CD8-positive, alpha-beta memory T cell (primary cell): Measurements from ENCODE around the gene WDPCP. TPM values are rescaled to one million over a fixed set of nuclear protein-coding genes. Genes with fewer than 3 reads are reported as not detected.

Experiments used
- CTCF ChIA-PET: fragments of 350-600 bp; sonication (Branson Sonifier 250); formaldehyde crosslinking; loops from one replicate; lab custom pipeline; 2021; ENCODE audit warnings: antibody characterized with exemption; lab: Charles Lee
- POLR2A ChIA-PET: fragments of 350-600 bp; sonication (Branson Sonifier 250); formaldehyde crosslinking; loops from one replicate; lab custom pipeline; 2021; ENCODE audit warnings: antibody characterized with exemption; lab: Charles Lee
- DNase-seq, 5 donors: peaks; one replicate each; pipeline versions ENCODE4 v3.0.0 to v3.0.0-alpha.2; 2020 to 2022; ENCODE audit warnings: mixed read lengths in 1 of 5
- H3K27ac ChIP-seq: one replicate; pipeline ENCODE4 v1.7.0; 2013; ENCODE audit warnings: low read depth, mild to moderate bottlenecking, low read length, moderate library complexity
- H3K27me3 ChIP-seq: 2 replicates; pipeline ENCODE4 v1.7.0; 2013; ENCODE audit warnings: low read length, mild to moderate bottlenecking; ENCODE audit not compliant: insufficient read depth, poor library complexity, severe bottlenecking
- H3K36me3 ChIP-seq: 2 replicates; pipeline ENCODE4 v1.7.0; 2013; ENCODE audit warnings: mild to moderate bottlenecking, low read length, moderate library complexity; ENCODE audit not compliant: insufficient read depth
- H3K4me1 ChIP-seq: 2 replicates; pipeline ENCODE4 v1.7.0; 2013; ENCODE audit warnings: mild to moderate bottlenecking, low read length, moderate library complexity; ENCODE audit not compliant: insufficient read depth
- H3K4me3 ChIP-seq: 2 replicates; pipeline ENCODE4 v1.7.0; 2013; ENCODE audit warnings: mild to moderate bottlenecking, low read length
- H3K9me3 ChIP-seq: 2 replicates; pipeline ENCODE4 v1.7.0; 2013; ENCODE audit warnings: mild to moderate bottlenecking, low read length
- H3K27ac Mint-ChIP-seq, 8 donors: one replicate each; pipeline ENCODE4 v1.8.0; 2020 to 2021; ENCODE audit warnings: mixed read lengths in 8 of 8, mild to moderate bottlenecking in 6 of 8, inconsistent platforms in 3 of 8, moderate library complexity in 3 of 8
- H3K27me3 Mint-ChIP-seq, 2 donors: one replicate each; pipeline ENCODE4 v1.8.0; 2020 to 2021; ENCODE audit warnings: mixed read lengths in 2 of 2, mild to moderate bottlenecking in 1 of 2, moderate library complexity in 1 of 2
- H3K36me3 Mint-ChIP-seq, 3 donors: one replicate each; pipeline ENCODE4 v1.8.0; 2020 to 2021; ENCODE audit warnings: mixed read lengths in 3 of 3, inconsistent platforms in 1 of 3, mild to moderate bottlenecking in 1 of 3
- H3K4me1 Mint-ChIP-seq, 3 donors: one replicate each; pipeline ENCODE4 v1.8.0; 2020 to 2021; ENCODE audit warnings: mixed read lengths in 3 of 3, inconsistent platforms in 1 of 3, mild to moderate bottlenecking in 1 of 3
- H3K4me3 Mint-ChIP-seq, 7 donors: one replicate each; pipeline ENCODE4 v1.8.0; 2020 to 2021; ENCODE audit warnings: mixed read lengths in 7 of 7, mild to moderate bottlenecking in 6 of 7, moderate library complexity in 4 of 7, inconsistent platforms in 2 of 7
- H3K9me3 Mint-ChIP-seq, 5 donors: one replicate each; pipeline ENCODE4 v1.8.0; 2020 to 2022; ENCODE audit warnings: mixed read lengths in 5 of 5, mild to moderate bottlenecking in 3 of 5, moderate library complexity in 2 of 5, inconsistent platforms in 1 of 5
- polyA plus RNA-seq: library from polyadenylated mRNA; unstranded; fragments of 300-500 nt; fragmentation: Illumina TruSeq; gene quantifications from one replicate; pipeline ENCODE4 v1.2.3, GENCODE V29; 2021
- total RNA-seq, 2 experiments: library from RNA; stranded (reverse); gene quantifications; one replicate each; pipeline ENCODE4 v1.2.3, GENCODE V29; 2021

WDPCP gene
- total and polyA plus RNA-seq, 3 experiments from 2014 or later = 5.9 to 7.9 (median 7.2) TPM

DNA sequence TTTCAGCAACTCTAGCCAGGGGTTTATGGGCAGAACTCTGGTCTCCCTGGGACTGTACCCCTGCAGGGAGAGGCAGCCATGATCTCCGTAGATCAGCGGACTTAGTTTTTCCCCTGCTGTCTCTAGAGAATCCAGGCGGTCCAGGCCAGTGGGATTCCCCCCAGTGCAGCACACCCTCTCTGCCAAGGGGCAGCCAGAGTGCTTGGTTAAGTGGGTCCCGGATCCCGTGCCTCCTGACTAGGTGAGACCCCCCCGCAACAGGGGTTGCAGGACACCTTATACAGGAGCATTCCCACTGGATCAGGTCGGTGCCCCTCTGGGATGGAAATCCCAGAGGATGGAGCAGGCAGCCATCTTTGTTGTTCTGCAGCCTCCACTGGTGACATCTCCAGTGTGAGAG, 33.0 kb downstream of the WDPCP start:
- no peaks in the 10 kb centered on the region for H3K36me3 ChIP-seq
- ChIA-PET CTCF (no interaction called here), POLR2A (no interaction called here)
- no peaks in the 10 kb centered on the region for H3K4me1 ChIP-seq
- H3K27me3 ChIP-seq = no peaks in the 10 kb centered on the region
- H3K4me3 ChIP-seq = no peak overlapping the region
- Mint-ChIP-seq H3K4me1 (peaks cover 7 to 9% (median 8%) of the 10 kb centered on the region in 3 donors), H3K9me3 (peaks cover 6 to 43% (median 35%) of the 10 kb centered on the region in 5 donors), H3K27me3 (no peaks in the 10 kb centered on the region), H3K36me3 (peaks cover 15 to 66% (median 42%) of the 10 kb centered on the region in 3 donors), H3K27ac (no peak overlapping the region), H3K4me3 (no peak overlapping the region)
- DNase-seq = no peak
- H3K9me3 ChIP-seq = peaks cover 3% of the 10 kb centered on the region
- H3K27ac ChIP-seq = no peak overlapping the region

DNA sequence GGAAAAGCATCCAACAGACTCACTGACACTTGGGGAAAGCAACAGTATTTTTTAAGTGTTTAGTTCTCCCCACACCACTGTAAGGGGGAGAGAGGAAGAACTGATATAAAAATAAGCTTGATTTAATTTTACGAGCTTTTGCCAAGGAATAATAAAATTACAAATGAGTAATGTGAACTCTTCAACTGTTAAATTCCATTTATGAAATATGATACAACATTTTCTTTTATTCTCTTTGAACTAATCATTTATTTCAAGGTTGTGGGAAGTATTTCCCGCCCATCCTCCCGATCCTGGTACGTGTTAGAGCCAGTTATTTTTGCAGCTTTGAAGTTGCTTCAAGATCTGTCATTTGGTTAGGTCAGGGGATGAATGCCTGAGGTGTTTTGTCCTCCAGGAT, 35.2 kb downstream of the WDPCP start:
- no peaks in the 10 kb centered on the region for H3K36me3 ChIP-seq
- no peak overlapping the region for H3K27ac Mint-ChIP-seq
- peaks cover 9 to 15% (median 12%) of the 10 kb centered on the region in 3 donors for H3K4me1 Mint-ChIP-seq
- H3K9me3 ChIP-seq = no peaks in the 10 kb centered on the region
- H3K4me3 ChIP-seq = no peak overlapping the region
- H3K4me3 Mint-ChIP-seq = no peak overlapping the region
- no peaks in the 10 kb centered on the region for H3K27me3 Mint-ChIP-seq
- H3K27me3 ChIP-seq = no peaks in the 10 kb centered on the region
- H3K36me3 Mint-ChIP-seq = peaks cover 17 to 53% (median 31%) of the 10 kb centered on the region in 3 donors
- H3K9me3 Mint-ChIP-seq = peaks cover 6 to 25% (median 18%) of the 10 kb centered on the region in 5 donors
- H3K4me1 ChIP-seq = no peaks in the 10 kb centered on the region
- CTCF ChIA-PET = no interaction called here
- no peak overlapping the region for H3K27ac ChIP-seq
- DNase-seq = no peak
- POLR2A ChIA-PET = no interaction called here

DNA sequence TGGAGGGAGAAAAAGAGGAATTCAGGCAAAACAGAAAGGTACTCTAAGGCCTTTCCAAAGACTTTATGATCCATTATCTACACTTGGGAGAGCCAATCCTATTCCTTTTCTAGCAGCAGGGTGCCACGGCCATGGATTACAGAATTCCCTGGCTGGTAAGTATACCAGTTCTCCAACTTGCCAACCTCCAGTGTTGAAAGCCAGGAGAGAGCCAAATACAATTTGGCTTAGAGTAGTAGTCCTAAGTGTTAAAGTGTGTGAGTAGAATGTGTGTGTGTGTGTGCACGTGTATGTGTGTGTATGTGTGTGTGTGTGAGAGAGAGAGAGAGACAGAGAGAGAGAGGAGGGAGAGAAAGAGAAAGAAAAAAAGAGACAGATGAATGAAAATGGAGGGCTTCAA, 43.3 kb downstream of the WDPCP start:
- ChIA-PET POLR2A (no interaction called here), CTCF (no interaction called here)
- peaks cover 3 to 9% (median 4%) of the 10 kb centered on the region in 5 donors for H3K9me3 Mint-ChIP-seq
- H3K4me1 Mint-ChIP-seq = peaks cover 0 to 4% (median 3%) of the 10 kb centered on the region in 3 donors
- Histone ChIP-seq H3K9me3 (no peaks in the 10 kb centered on the region), H3K27me3 (no peaks in the 10 kb centered on the region), H3K4me3 (no peak overlapping the region), H3K4me1 (no peaks in the 10 kb centered on the region), H3K36me3 (no peaks in the 10 kb centered on the region), H3K27ac (no peak overlapping the region)
- no peak for DNase-seq
- H3K4me3 Mint-ChIP-seq = no peak overlapping the region
- peak overlapping the region in 1 of 8 donors; percentile 41 for H3K27ac Mint-ChIP-seq
- no peaks in the 10 kb centered on the region for H3K27me3 Mint-ChIP-seq
- peaks cover 0 to 16% (median 5%) of the 10 kb centered on the region in 3 donors for H3K36me3 Mint-ChIP-seq

DNA sequence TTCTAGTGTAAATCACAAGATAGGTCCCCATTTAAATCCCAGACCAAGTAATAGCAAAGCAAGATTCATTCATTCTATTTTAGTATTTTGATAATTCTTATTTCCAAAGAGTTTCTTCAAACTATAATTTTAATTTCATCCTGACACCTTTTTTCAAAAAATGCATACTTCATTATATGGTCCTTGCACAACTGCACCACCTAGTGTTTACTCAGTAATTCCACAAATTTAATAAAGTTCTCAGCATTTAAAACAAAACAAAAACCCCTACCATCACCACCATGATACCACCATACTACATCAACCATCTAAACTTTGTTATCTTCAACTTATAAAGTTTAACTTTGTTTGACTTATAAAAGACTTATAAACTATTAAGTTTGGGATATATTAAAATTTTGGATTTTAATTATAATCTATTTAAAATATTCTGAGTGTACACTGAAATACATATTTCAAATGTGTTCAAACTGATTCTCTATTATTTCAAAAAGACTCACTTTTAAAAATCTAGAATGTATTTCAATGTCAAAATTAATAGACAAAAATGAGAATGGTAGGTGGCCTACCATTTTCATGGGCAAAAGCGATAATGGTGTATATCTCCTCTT, 44.2 kb downstream of the WDPCP start:
- Histone ChIP-seq H3K4me1 (no peaks in the 10 kb centered on the region), H3K27ac (no peak overlapping the region), H3K36me3 (no peaks in the 10 kb centered on the region), H3K27me3 (no peaks in the 10 kb centered on the region), H3K9me3 (no peaks in the 10 kb centered on the region), H3K4me3 (no peak overlapping the region)
- Mint-ChIP-seq H3K36me3 (peaks cover 0 to 13% (median 3%) of the 10 kb centered on the region in 3 donors), H3K4me3 (no peak overlapping the region), H3K27ac (no peak overlapping the region), H3K4me1 (peaks cover 0 to 2% (median 0%) of the 10 kb centered on the region in 3 donors), H3K27me3 (no peaks in the 10 kb centered on the region), H3K9me3 (peaks cover 3 to 7% (median 4%) of the 10 kb centered on the region in 5 donors)
- DNase-seq = no peak
- ChIA-PET CTCF (no interaction called here), POLR2A (no interaction called here)

DNA sequence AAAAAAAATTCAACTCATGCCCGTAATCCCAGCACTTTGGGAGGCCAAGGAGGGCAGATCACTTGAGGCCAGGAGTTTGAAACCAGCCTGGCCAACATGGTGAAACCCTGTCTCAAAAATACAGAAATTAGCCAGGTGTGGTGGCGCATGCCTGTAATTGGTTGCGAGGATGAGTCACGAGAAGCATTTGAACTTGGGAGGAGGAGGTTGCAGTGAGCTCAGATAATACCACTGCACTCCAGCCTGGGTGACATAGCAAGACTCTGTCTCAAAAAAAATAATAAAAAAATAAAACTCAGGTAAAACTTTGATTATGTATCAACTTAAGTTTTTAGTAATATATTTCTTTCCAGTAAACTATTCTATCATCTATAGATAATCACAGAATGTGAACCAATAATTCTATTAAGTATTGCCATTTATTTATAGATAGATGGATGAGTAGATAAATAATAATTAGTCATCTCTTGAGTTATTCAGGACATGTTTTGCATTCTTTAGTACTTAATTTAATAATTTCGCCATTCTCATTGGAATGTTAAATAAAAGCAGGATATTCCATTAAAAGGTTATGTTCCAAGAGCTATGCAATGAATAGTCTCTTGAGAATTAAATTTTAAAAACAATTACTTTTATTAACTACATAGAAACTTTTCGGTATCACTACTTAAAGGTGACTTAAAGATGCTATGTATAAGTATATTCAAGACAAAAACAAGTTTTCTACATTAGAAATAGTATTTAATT, 48.7 kb downstream of the WDPCP start:
- H3K4me1 Mint-ChIP-seq = peaks cover 0 to 1% (median 0%) of the 10 kb centered on the region in 3 donors
- peaks cover 6 to 26% (median 16%) of the 10 kb centered on the region in 5 donors for H3K9me3 Mint-ChIP-seq
- H3K27ac ChIP-seq = no peak overlapping the region
- ChIA-PET CTCF (no interaction called here), POLR2A (no interaction called here)
- H3K27ac Mint-ChIP-seq = no peak overlapping the region
- no peak overlapping the region for H3K4me3 ChIP-seq
- DNase-seq = no peak
- H3K36me3 ChIP-seq = no peaks in the 10 kb centered on the region
- no peaks in the 10 kb centered on the region for H3K4me1 ChIP-seq
- H3K27me3 ChIP-seq = no peaks in the 10 kb centered on the region
- H3K4me3 Mint-ChIP-seq = no peak overlapping the region
- peaks cover 0 to 22% (median 4%) of the 10 kb centered on the region in 3 donors for H3K36me3 Mint-ChIP-seq
- H3K27me3 Mint-ChIP-seq = no peaks in the 10 kb centered on the region
- H3K9me3 ChIP-seq = no peaks in the 10 kb centered on the region

DNA sequence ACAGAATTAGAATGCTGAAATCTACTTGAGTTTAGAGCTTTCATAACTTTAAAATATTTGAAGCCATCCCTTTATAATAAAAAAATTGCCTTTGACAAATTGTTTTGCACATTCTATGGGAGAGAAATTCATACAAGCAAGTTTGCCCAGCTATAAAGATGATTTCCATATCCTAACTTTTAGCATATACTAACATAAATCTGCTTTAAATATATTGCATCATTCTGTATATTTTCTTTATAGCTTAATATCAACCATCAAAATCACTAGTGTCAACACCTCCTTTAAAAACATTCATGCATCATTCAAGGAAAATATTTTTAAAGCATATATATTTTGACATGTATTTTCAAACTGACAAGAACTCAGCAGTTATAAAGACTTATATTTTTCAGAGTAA, 49.9 kb downstream of the WDPCP start:
- H3K36me3 ChIP-seq = no peaks in the 10 kb centered on the region
- H3K4me3 Mint-ChIP-seq = no peak overlapping the region
- no peak overlapping the region for H3K27ac ChIP-seq
- ChIA-PET POLR2A (no interaction called here), CTCF (no interaction called here)
- H3K4me3 ChIP-seq = no peak overlapping the region
- peaks cover 0 to 1% (median 0%) of the 10 kb centered on the region in 3 donors for H3K4me1 Mint-ChIP-seq
- H3K4me1 ChIP-seq = no peaks in the 10 kb centered on the region
- no peaks in the 10 kb centered on the region for H3K27me3 Mint-ChIP-seq
- H3K9me3 Mint-ChIP-seq = peaks cover 11 to 34% (median 26%) of the 10 kb centered on the region in 5 donors
- no peak for DNase-seq
- H3K27ac Mint-ChIP-seq = no peak overlapping the region
- H3K36me3 Mint-ChIP-seq = peaks cover 0 to 31% (median 5%) of the 10 kb centered on the region in 3 donors
- H3K27me3 ChIP-seq = no peaks in the 10 kb centered on the region
- no peaks in the 10 kb centered on the region for H3K9me3 ChIP-seq

DNA sequence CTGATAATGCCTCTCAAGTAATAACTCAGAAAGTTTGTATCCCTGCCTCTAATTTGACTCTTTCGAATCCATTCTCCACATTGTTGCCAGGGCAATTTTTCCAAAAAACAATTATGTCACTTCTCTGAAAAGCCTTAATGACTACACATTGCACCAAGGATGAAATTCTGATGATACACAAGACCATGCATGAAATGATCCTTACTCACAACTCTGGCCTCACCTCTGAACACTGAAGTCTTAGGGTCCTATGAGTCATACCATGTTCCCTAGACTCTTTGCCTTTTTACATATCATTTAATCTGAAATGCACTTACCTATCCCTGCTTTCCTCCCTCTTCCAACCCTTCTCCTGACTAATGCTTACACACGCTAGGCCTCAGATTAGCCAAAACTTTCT, 51.0 kb downstream of the WDPCP start:
- no peak overlapping the region for H3K4me3 Mint-ChIP-seq
- no peaks in the 10 kb centered on the region for H3K9me3 ChIP-seq
- ChIA-PET POLR2A (no interaction called here), CTCF (no interaction called here)
- DNase-seq = no peak
- H3K4me1 ChIP-seq = no peaks in the 10 kb centered on the region
- H3K27me3 Mint-ChIP-seq = no peaks in the 10 kb centered on the region
- H3K27me3 ChIP-seq = no peaks in the 10 kb centered on the region
- no peaks in the 10 kb centered on the region for H3K36me3 ChIP-seq
- no peak overlapping the region for H3K4me3 ChIP-seq
- no peak overlapping the region for H3K27ac ChIP-seq
- H3K4me1 Mint-ChIP-seq = peaks cover 0 to 1% (median 0%) of the 10 kb centered on the region in 3 donors
- peaks cover 11 to 45% (median 37%) of the 10 kb centered on the region in 5 donors for H3K9me3 Mint-ChIP-seq
- peaks cover 2 to 42% (median 9%) of the 10 kb centered on the region in 3 donors for H3K36me3 Mint-ChIP-seq
- H3K27ac Mint-ChIP-seq = no peak overlapping the region

DNA sequence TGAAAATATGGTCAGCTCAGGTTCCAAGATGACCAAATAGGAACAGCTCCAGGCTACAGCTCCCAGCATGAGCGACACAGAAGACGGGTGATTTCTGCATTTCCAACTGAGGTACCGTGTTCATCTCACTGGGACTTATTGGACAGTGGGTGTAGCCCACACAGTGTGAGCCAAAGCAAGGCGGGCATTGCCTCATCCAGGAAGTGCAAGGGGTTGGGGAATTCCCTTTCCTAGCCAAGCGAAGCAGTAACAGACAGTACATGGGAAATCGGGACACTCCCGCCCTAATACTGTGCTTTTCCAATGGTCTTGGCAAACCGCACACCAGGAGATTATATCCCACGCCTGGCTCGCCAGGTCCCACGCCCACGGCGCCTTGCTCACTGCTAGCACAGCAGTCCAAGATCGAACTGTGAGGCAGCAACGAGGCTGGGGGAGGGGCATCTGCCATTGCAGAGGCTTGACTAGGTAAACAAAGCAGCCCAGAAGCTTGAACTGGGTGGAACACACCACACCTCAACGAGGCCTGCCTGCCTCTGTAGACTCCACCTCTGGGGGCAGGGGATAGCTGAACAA, 57.5 kb downstream of the WDPCP start:
- no peak overlapping the region for H3K4me3 ChIP-seq
- peaks cover 5 to 65% (median 6%) of the 10 kb centered on the region in 3 donors for H3K36me3 Mint-ChIP-seq
- H3K4me1 ChIP-seq = no peaks in the 10 kb centered on the region
- no peaks in the 10 kb centered on the region for H3K36me3 ChIP-seq
- no peak overlapping the region for H3K27ac Mint-ChIP-seq
- DNase-seq = no peak
- POLR2A ChIA-PET = no interaction called here
- no peak overlapping the region for H3K4me3 Mint-ChIP-seq
- no peaks in the 10 kb centered on the region for H3K27me3 ChIP-seq
- H3K27me3 Mint-ChIP-seq = no peaks in the 10 kb centered on the region
- H3K9me3 Mint-ChIP-seq = peaks cover 7 to 83% (median 57%) of the 10 kb centered on the region in 5 donors
- H3K9me3 ChIP-seq = no peaks in the 10 kb centered on the region
- no peaks in the 10 kb centered on the region for H3K4me1 Mint-ChIP-seq
- no peak overlapping the region for H3K27ac ChIP-seq
- CTCF ChIA-PET = no interaction called here
